Measurements from ENCODE around the gene HOXC13.

Gene HOXC13

GRCh38 chr12:53995378-53996239 is 57.0 kb downstream of the HOXC13 start (continued):
- TF ChIP-seq, protein P1, sequence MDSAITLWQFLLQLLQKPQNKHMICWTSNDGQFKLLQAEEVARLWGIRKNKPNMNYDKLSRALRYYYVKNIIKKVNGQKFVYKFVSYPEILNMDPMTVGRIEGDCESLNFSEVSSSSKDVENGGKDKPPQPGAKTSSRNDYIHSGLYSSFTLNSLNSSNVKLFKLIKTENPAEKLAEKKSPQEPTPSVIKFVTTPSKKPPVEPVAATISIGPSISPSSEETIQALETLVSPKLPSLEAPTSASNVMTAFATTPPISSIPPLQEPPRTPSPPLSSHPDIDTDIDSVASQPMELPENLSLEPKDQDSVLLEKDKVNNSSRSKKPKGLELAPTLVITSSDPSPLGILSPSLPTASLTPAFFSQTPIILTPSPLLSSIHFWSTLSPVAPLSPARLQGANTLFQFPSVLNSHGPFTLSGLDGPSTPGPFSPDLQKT (IDR thresholded peaks at IDR 0.05; ENCODE audit: borderline replicate concordance, low read depth, low read length) = no peak; the same call in 1 of the 2 replicates
- TF ChIP-seq ZNF621 (tag by site-specific recombination; IDR thresholded peaks at IDR 0.05) = no peak
- TF ChIP-seq ZNF707 (tag by site-specific recombination; IDR thresholded peaks at IDR 0.05) = no peak
- TF ChIP-seq, protein P2, sequence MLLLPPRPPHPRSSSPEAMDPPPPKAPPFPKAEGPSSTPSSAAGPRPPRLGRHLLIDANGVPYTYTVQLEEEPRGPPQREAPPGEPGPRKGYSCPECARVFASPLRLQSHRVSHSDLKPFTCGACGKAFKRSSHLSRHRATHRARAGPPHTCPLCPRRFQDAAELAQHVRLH (tag by site-specific recombination; IDR thresholded peaks at IDR 0.05) = peak; percentile 26; the same call in 1 of the 2 replicates
- TF ChIP-seq, protein P3, sequence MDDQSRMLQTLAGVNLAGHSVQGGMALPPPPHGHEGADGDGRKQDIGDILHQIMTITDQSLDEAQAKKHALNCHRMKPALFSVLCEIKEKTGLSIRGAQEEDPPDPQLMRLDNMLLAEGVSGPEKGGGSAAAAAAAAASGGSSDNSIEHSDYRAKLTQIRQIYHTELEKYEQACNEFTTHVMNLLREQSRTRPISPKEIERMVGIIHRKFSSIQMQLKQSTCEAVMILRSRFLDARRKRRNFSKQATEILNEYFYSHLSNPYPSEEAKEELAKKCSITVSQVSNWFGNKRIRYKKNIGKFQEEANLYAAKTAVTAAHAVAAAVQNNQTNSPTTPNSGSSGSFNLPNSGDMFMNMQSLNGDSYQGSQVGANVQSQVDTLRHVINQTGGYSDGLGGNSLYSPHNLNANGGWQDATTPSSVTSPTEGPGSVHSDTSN (CRISPR knock-in tag; IDR thresholded peaks at IDR 0.05) = peak; percentile 50
- no peak for TF ChIP-seq ZNF664 (tag by site-specific recombination; IDR thresholded peaks at IDR 0.05)
- TF ChIP-seq, protein P4, sequence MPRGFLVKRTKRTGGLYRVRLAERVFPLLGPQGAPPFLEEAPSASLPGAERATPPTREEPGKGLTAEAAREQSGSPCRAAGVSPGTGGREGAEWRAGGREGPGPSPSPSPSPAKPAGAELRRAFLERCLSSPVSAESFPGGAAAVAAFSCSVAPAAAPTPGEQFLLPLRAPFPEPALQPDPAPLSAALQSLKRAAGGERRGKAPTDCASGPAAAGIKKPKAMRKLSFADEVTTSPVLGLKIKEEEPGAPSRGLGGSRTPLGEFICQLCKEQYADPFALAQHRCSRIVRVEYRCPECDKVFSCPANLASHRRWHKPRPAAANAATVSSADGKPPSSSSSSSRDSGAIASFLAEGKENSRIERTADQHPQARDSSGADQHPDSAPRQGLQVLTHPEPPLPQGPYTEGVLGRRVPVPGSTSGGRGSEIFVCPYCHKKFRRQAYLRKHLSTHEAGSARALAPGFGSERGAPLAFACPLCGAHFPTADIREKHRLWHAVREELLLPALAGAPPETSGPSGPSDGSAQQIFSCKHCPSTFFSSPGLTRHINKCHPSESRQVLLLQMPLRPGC (tag by site-specific recombination; IDR thresholded peaks at IDR 0.05) = peak; percentile 35; the same call in 1 of the 2 replicates
- TF ChIP-seq ZEB2 (tag by site-specific recombination; IDR thresholded peaks at IDR 0.05) = peak; percentile 69
- TF ChIP-seq ZBTB21 (tag by site-specific recombination; IDR thresholded peaks at IDR 0.05) = 0 out of 2 replicates have a peak, but pooled peaks have one; percentile 9
- no peak for TF ChIP-seq ZNF416 (tag by site-specific recombination; IDR thresholded peaks at IDR 0.05)
- no peak for TF ChIP-seq ZNF23 (tag by site-specific recombination; IDR thresholded peaks at IDR 0.05; ENCODE audit: borderline replicate concordance)
- TF ChIP-seq ZNF274 (IDR thresholded peaks at IDR 0.05; ENCODE audit: low read length) = no peak
- no peak for TF ChIP-seq ZNF274 (tag by site-specific recombination; IDR thresholded peaks at IDR 0.05; ENCODE audit: borderline replicate concordance)
- 0 out of 2 replicates have a peak, but pooled peaks have one; percentile 73 for TF ChIP-seq ZNF624 (tag by site-specific recombination; IDR thresholded peaks at IDR 0.05)
- peak; percentile 97 for TF ChIP-seq MZF1 (tag by site-specific recombination; IDR thresholded peaks at IDR 0.05; ENCODE audit: borderline replicate concordance)
- no peak for TF ChIP-seq ZNF785 (tag by site-specific recombination; IDR thresholded peaks at IDR 0.05)
- TF ChIP-seq ZNF114 (tag by site-specific recombination; IDR thresholded peaks at IDR 0.05) = no peak
- no peak for TF ChIP-seq ZNF112 (tag by site-specific recombination; IDR thresholded peaks at IDR 0.05)
- TF ChIP-seq ZNF548 (tag by site-specific recombination; IDR thresholded peaks at IDR 0.05) = no peak
- TF ChIP-seq ZNF266 (tag by site-specific recombination; IDR thresholded peaks at IDR 0.05; ENCODE audit: low read depth) = no peak
- peak; percentile 47 for TF ChIP-seq ZNF366 (tag by site-specific recombination; conservative IDR thresholded peaks at IDR 0.05)
- peak; percentile 98 for TF ChIP-seq IKZF3 (tag by site-specific recombination; IDR thresholded peaks at IDR 0.05)
- TF ChIP-seq ZBTB48 (tag by site-specific recombination; IDR thresholded peaks at IDR 0.05) = peak; percentile 95
- TF ChIP-seq ZNF585B (tag by site-specific recombination; IDR thresholded peaks at IDR 0.05) = no peak
- peak; percentile 97 for TF ChIP-seq KLF7 (tag by site-specific recombination; IDR thresholded peaks at IDR 0.05; ENCODE audit: borderline replicate concordance)
- no peak for TF ChIP-seq ZNF776 (tag by site-specific recombination; IDR thresholded peaks at IDR 0.05; ENCODE audit: borderline replicate concordance)
- no peak for TF ChIP-seq PRDM2 (tag by site-specific recombination; IDR thresholded peaks at IDR 0.05; ENCODE audit: borderline replicate concordance)
- no peak for TF ChIP-seq ZNF792 (tag by site-specific recombination; IDR thresholded peaks at IDR 0.05)
- TF ChIP-seq ZFP41 (tag by site-specific recombination; IDR thresholded peaks at IDR 0.05; ENCODE audit: borderline replicate concordance) = no peak
- TF ChIP-seq TCF7L2 (IDR thresholded peaks at IDR 0.05; ENCODE audit: borderline replicate concordance, low read depth, low read length) = no peak

All from HEK293 (cell line).